MM.1S (cell line): ENCODE data around the gene RPUSD1.

ENCODE experiments used
- CTCF ChIP-seq: fragments of 300-600 bp; sonication (generic); IDR thresholded peaks from 2 replicates; pipeline ENCODE4 v1.5.1; 2016; ENCODE audit warnings: antibody characterized with exemption, low read length, mixed read lengths
- EZH2 ChIP-seq: fragments of 300-600 bp; sonication (generic); optimal IDR thresholded peaks from 2 replicates; pipeline ENCODE3; 2017; ENCODE audit warnings: low read depth, mild to moderate bottlenecking, antibody characterized with exemption, low read length, mixed read lengths
- EZH2phosphoT487 ChIP-seq: fragments of 300-600 bp; sonication (generic); IDR thresholded peaks from 2 replicates; pipeline ENCODE4 v1.6.1; 2018; ENCODE audit warnings: antibody characterized with exemption, low read length

GRCh38 chr16:778909-779527 lies 9.2 kb downstream of the RPUSD1 start:
- no peak for TF ChIP-seq CTCF
- TF ChIP-seq EZH2: no peak
- TF ChIP-seq EZH2phosphoT487: no peak
